HG02943 (cell line): ENCODE data around the gene GSX2.

Experiments used
- ATAC-seq: cut with Tn5 transposase; IDR thresholded peaks from one replicate; pipeline ENCODE4 v1.9.1; 2021; ENCODE audit warnings: mild to moderate bottlenecking, low read depth, moderate library complexity; ENCODE audit not compliant: unreplicated experiment

The GSX2 gene

GRCh38 chr4:54076673-54077072, 23.3 kb upstream of the GSX2 start:
- no peak for ATAC-seq

GRCh38 chr4:54077812-54078211, 22.2 kb upstream of the GSX2 start:
- ATAC-seq = no peak

GRCh38 chr4:54082168-54082567, 17.8 kb upstream of the GSX2 start:
- no peak for ATAC-seq

GRCh38 chr4:54085284-54085683, 14.7 kb upstream of the GSX2 start:
- no peak for ATAC-seq

GRCh38 chr4:54089875-54090274, 10.1 kb upstream of the GSX2 start:
- ATAC-seq = no peak

GRCh38 chr4:54090404-54090803, 9.6 kb upstream of the GSX2 start:
- ATAC-seq = no peak

- no peak for ATAC-seq
These were observed 8.9 kb upstream of the GSX2 start for GRCh38 chr4:54090804-54091623.

GRCh38 chr4:54091637-54092404, 8.1 kb upstream of the GSX2 start:
- ATAC-seq = peak; percentile 75

GRCh38 chr4:54092405-54093323, 7.3 kb upstream of the GSX2 start:
- ATAC-seq = no peak

GRCh38 chr4:54093324-54094240, 6.4 kb upstream of the GSX2 start:
- ATAC-seq = no peak

GRCh38 chr4:54094451-54094850, 5.5 kb upstream of the GSX2 start:
- ATAC-seq = no peak

GRCh38 chr4:54095110-54095825, 4.7 kb upstream of the GSX2 start:
- ATAC-seq = no peak

- ATAC-seq = no peak
These were observed 3.5 kb upstream of the GSX2 start for GRCh38 chr4:54096295-54096962.

GRCh38 chr4:54097152-54097551, 2.8 kb upstream of the GSX2 start:
- no peak for ATAC-seq

- ATAC-seq = no peak
These were observed 1.6 kb upstream of the GSX2 start for GRCh38 chr4:54098375-54098774.

- no peak for ATAC-seq
These were observed 646 bp upstream of the GSX2 start for GRCh38 chr4:54099287-54099747.

- ATAC-seq = no peak
These were observed 729 bp downstream of the GSX2 start for GRCh38 chr4:54100595-54101189.
